Mucosa of stomach (tissue), 1 donor: ENCODE measurements around the gene NME4.
"Not testable (repeated sequence)": the region's sequence is repeated elsewhere in the genome, so short reads cannot be mapped to it uniquely, and the experiment has no call there.

Experiments
- H3K27me3 ChIP-seq: one replicate; pipeline ENCODE4 v1.7.0; 2013; ENCODE audit warnings: mild to moderate bottlenecking, low read length; ENCODE audit not compliant: control insufficient read depth, insufficient read depth
- H3K36me3 ChIP-seq: one replicate; pipeline ENCODE4 v1.7.0; 2013; ENCODE audit warnings: low read length; ENCODE audit not compliant: control insufficient read depth, insufficient read depth
- H3K4me1 ChIP-seq: one replicate; pipeline ENCODE4 v1.7.0; 2013; ENCODE audit warnings: mild to moderate bottlenecking, low read length; ENCODE audit not compliant: control insufficient read depth, insufficient read depth
- H3K4me3 ChIP-seq: one replicate; pipeline ENCODE4 v1.7.0; 2013; ENCODE audit warnings: low read length
- H3K9ac ChIP-seq: one replicate; pipeline ENCODE4 v1.7.0; 2013; ENCODE audit warnings: mild to moderate bottlenecking, low read length, moderate library complexity
- H3K9me3 ChIP-seq: one replicate; pipeline ENCODE4 v1.7.0; 2013; ENCODE audit warnings: mild to moderate bottlenecking, low read length, moderate library complexity; ENCODE audit not compliant: control insufficient read depth
- donor health status: Pancreatic carcinoma.

Gene NME4

DNA sequence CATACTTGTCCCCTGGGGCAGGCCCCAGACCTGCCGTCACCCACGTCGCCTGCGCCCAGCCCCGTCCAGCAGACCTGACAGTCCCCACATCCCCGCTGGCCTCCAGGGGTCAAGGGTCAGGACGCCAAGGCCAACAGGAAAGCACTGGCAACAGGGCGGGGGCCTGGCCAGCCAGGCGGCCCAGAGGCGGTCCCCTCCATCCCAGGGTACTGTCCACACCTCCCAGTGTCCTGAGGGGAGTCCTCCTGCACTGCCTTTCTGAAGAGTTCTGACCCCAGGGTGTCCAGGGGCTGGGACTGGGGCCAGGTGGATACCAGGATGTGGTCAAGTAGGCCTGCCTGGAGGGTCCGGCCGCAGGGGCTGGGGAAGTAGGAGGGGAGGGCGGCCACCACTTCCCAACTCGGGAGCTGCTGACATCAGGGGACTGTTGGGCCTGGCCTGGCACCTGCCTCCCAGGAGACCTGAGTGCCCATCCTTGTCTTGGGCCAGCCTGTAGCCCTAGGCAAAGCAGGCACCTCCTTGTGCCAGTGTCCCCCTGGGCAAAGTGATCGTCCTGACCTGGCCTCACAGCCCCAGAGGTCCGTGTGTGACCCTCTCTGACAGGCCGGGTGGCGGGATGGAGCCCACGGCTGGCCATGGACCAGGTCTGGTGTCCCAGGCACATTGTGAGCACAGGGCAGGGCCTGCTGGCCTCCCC, 37.8 kb upstream of the NME4 start:
- Histone ChIP-seq H3K4me1 (peaks cover 7% of the 10 kb centered on the region), H3K36me3 (no peaks in the 10 kb centered on the region)

DNA sequence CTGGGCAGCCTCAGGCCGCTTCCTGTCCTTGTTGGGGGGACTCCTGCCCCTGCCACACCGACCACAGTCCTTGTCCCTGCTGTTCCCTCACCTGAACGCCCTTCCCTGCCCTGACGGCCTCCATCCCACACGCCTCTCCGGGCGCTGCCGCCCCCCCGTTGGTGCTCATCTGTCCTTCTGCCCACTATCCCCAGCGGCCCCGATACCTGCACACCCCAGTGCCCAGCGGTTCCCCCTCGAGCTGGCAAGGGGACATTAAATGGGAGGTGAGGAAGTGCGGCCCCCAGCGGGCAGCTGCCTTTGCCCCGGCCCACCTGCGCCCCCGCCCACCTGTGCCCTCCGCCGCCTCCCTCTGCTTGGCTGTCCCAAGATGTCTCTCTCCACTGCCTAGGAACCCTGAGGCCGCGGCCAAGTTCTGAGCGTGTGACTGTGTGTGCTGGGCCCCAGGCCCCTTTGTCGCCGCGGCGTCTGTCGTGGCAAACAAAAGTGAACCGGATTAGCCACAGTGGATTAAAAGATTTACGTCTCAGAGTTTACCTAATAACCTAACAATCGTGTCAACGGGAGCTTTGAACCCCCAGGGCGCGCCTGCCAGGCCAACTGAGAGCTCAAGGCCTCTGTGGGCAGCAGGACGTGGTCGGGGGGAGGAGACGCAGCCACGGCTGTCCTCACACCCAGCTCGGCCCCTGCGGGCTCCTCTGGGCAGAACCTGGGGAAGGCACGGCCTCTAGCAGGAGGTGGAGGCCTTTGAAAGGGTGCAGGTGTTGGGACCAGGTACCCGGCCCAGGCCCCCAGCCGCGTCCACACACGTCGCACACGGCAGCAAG, 36.9 kb upstream of the NME4 start:
- H3K4me3 ChIP-seq: no peak overlapping the region
- H3K4me1 ChIP-seq: peaks cover 13% of the 10 kb centered on the region
- H3K9me3 ChIP-seq: no peaks in the 10 kb centered on the region
- H3K9ac ChIP-seq: no peak overlapping the region
- H3K27me3 ChIP-seq: peaks cover 24% of the 10 kb centered on the region
- H3K36me3 ChIP-seq: no peaks in the 10 kb centered on the region

More for the DNA sequence above, 37.8 kb upstream of the NME4 start:
- Histone ChIP-seq H3K9me3 (no peaks in the 10 kb centered on the region), H3K27me3 (peaks cover 16% of the 10 kb centered on the region), H3K4me3 (no peak overlapping the region), H3K9ac (no peak overlapping the region)

GRCh38 chr16:360698-361336, 36.2 kb upstream of the NME4 start:
- Histone ChIP-seq H3K4me1 (peaks cover 13% of the 10 kb centered on the region), H3K9me3 (no peaks in the 10 kb centered on the region), H3K4me3 (no peak overlapping the region), H3K36me3 (no peaks in the 10 kb centered on the region), H3K9ac (no peak overlapping the region), H3K27me3 (peaks cover 24% of the 10 kb centered on the region)

GRCh38 chr16:361341-361871, 35.6 kb upstream of the NME4 start:
- no peak overlapping the region for H3K4me3 ChIP-seq
- peaks cover 13% of the 10 kb centered on the region for H3K4me1 ChIP-seq
- peaks cover 24% of the 10 kb centered on the region for H3K27me3 ChIP-seq
- no peaks in the 10 kb centered on the region for H3K36me3 ChIP-seq
- no peaks in the 10 kb centered on the region for H3K9me3 ChIP-seq
- H3K9ac ChIP-seq: no peak overlapping the region

DNA sequence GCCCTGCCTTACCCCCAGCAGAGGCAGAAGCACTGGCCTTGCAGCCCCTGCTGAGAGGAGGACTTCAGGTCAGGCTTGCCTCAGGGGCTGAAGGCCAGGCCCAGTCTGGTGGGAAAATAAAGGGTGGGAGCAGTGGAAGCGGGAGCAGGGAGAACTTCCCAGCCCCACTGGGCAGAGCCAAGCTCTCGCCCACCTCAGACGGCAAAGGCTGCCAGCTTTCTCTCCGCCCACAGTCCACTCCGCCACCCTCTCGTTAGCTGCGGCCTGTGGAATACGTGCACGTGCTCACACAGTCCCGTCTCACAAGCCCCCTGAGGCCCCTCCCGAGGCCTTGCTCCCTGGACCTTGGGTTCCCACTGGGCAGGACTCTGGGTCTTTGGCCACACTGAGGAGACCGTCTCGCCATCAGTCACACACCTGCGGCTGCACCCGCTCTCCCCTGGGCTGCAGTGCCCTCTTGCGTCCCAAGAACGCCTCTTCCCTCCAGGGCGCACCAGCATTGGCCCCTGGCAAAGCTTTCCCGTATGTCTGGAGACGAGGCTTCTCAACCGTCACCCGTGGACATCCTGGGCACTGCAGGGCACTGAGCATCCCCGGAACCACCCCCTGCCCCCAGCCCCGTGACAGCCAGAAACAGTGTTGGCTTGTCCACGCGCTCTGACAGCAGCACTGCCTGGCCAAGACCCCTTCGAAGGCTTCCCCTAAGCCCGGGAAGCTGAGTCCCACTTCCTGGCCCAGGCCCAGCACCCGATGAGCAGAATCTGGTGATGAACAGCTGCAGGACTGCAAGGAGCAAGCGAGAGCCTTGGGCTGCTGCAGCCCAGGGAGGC, 34.9 kb upstream of the NME4 start:
- Histone ChIP-seq H3K27me3 (peaks cover 24% of the 10 kb centered on the region), H3K4me1 (peaks cover 13% of the 10 kb centered on the region), H3K36me3 (no peaks in the 10 kb centered on the region), H3K4me3 (no peak overlapping the region), H3K9me3 (no peaks in the 10 kb centered on the region), H3K9ac (no peak overlapping the region)

DNA sequence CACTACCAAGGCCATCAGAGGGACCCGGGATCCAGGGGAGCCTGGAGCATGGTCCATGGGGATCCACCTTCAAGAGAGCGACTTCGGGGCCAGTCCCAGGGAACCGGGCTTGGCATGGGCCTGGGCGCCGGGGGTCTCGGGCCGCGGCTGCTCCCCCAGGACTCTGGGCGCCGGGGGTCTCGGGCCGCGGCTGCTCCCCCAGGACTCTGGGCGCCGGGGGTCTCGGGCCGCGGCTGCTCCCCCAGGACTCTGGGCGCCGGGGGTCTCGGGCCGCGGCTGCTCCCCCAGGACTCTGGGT, 34.3 kb upstream of the NME4 start:
- peaks cover 24% of the 10 kb centered on the region for H3K27me3 ChIP-seq
- not testable (repeated sequence) for H3K9me3 ChIP-seq, H3K36me3 ChIP-seq, H3K9ac ChIP-seq, H3K4me3 ChIP-seq
- peaks cover 13% of the 10 kb centered on the region for H3K4me1 ChIP-seq

- no peak overlapping the region for H3K4me3 ChIP-seq
- H3K27me3 ChIP-seq: peaks cover 24% of the 10 kb centered on the region
- H3K9ac ChIP-seq: no peak overlapping the region
- H3K4me1 ChIP-seq: peaks cover 13% of the 10 kb centered on the region
- no peaks in the 10 kb centered on the region for H3K36me3 ChIP-seq
- H3K9me3 ChIP-seq: no peaks in the 10 kb centered on the region
Measured at GRCh38 chr16:363110-363765, 33.8 kb upstream of the NME4 start.

DNA sequence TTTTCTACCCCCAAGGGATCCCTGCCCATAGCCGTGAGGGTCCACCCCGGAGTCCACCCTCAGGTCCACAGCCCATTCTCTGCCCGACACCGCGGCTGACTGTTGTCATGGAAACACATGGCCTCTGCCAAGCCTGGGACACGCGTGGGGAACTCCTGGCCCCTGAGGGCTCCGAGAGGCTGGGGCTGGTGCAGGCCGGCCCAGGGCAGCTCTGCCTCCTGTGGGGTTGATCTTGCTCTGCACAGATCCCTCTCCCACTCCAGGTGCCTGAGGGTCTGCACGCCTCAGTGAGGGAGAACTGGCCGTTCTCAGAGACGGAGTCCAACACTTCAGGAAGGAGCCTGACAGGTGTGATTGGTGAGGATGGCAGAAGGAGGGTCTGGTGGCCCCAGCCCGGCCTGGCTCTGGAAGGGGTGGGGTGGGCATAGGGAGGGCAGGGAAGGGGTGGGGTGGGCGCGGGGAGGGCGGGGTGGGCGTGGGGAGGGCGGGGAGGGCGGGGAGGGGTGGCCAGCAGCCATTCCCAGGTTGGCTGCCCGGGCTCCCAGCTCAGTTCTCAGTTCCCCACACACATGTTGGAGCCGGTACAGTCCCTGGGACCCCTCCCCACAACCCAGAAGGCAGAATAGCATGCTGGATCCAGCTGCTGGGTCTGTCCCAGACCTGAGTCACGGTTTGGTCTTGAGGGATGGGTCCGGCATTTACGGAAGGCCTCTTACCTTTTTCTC, 33.1 kb upstream of the NME4 start:
- Histone ChIP-seq H3K4me1 (peaks cover 13% of the 10 kb centered on the region), H3K27me3 (peaks cover 24% of the 10 kb centered on the region), H3K9me3 (no peaks in the 10 kb centered on the region), H3K9ac (no peak overlapping the region), H3K4me3 (no peak overlapping the region), H3K36me3 (peaks cover 7% of the 10 kb centered on the region)

GRCh38 chr16:364595-365491, 32.2 kb upstream of the NME4 start:
- Histone ChIP-seq H3K27me3 (peaks cover 24% of the 10 kb centered on the region), H3K36me3 (peaks cover 11% of the 10 kb centered on the region), H3K9ac (no peak overlapping the region), H3K4me1 (peaks cover 20% of the 10 kb centered on the region), H3K9me3 (no peaks in the 10 kb centered on the region), H3K4me3 (no peak overlapping the region)

GRCh38 chr16:366476-366875, 30.5 kb upstream of the NME4 start:
- no peak overlapping the region for H3K4me3 ChIP-seq

More at GRCh38 chr16:366476-366875, 30.5 kb upstream of the NME4 start:
- no peak overlapping the region for H3K9ac ChIP-seq
- peaks cover 31% of the 10 kb centered on the region for H3K4me1 ChIP-seq
- H3K9me3 ChIP-seq: no peaks in the 10 kb centered on the region
- peaks cover 24% of the 10 kb centered on the region for H3K27me3 ChIP-seq
- H3K36me3 ChIP-seq: peaks cover 11% of the 10 kb centered on the region
